GM12878 (cell line): ENCODE results near the gene RAP1GAP2. TPM values are rescaled to one million over a fixed set of nuclear protein-coding genes. Genes with fewer than 3 reads are reported as not detected.

Experiments used
- ATAC-seq: fragments of 200-7000 bp; cut with Tn5 transposase; 3 replicates; pipeline ENCODE4 v1.9.1; 2020; ENCODE audit warnings: mild to moderate bottlenecking, moderate library complexity
- BruUV-seq: library from RNA; stranded (reverse); fragments of 400-500 nt; replicated peaks from 2 replicates; lab custom pipeline; 2021; lab: Mats Ljungman, UMichigan
- CTCF ChIA-PET: fragments of 300-600 bp; sonication (Branson Sonifier 250); formaldehyde crosslinking; extraction: SDS; loops from one replicate; lab custom pipeline; 2021; ENCODE audit warnings: inconsistent platforms; lab: Yijun Ruan, JAX
- POLR2A ChIA-PET: fragments of 350-600 bp; formaldehyde crosslinking; extraction: SDS; loops from one replicate; lab custom pipeline; 2021; ENCODE audit warnings: inconsistent platforms; lab: Charles Lee
- RAD21 ChIA-PET: fragments of 300-600 bp; sonication (Branson Sonifier 250); formaldehyde crosslinking; loops from one replicate; lab custom pipeline; 2023; ENCODE audit warnings: antibody characterized with exemption; ENCODE audit not compliant: unreplicated experiment; lab: Charles Lee
- SMC1A ChIA-PET: fragments of 300-600 bp; sonication (Branson Sonifier 250); formaldehyde crosslinking; loops from one replicate; lab custom pipeline; 2023; ENCODE audit not compliant: unreplicated experiment, uncharacterized antibody; lab: Charles Lee
- DNase-seq: peaks from one replicate; pipeline ENCODE4 v3.0.0-alpha.2; 2011; ENCODE audit warnings: low read depth, low spot score
- FAIRE-seq: peaks from 3 replicates; lab custom pipeline; 2011; peaks lifted over from hg19 to GRCh38; lab: Jason Lieb, UNC
- H2AFZ ChIP-seq: 2 replicates; pipeline ENCODE4 v1.6.0; 2011; ENCODE audit warnings: low read depth, low read length, control low read depth; ENCODE audit not compliant: control insufficient read depth
- H3K27ac ChIP-seq: 2 replicates; pipeline ENCODE4 v1.5.1; 2011; ENCODE audit warnings: control low read depth; ENCODE audit not compliant: control insufficient read depth, insufficient read depth
- H3K27me3 ChIP-seq, 2 experiments: replicated peaks in 1 of 2; 2 replicates each; pipeline versions ENCODE4 v1.6.0 to v1.6.1; 2011; ENCODE audit warnings: low read length in 1 of 2; ENCODE audit not compliant: control insufficient read depth in 2 of 2, insufficient read depth in 2 of 2
- H3K36me3 ChIP-seq, 2 experiments: 2 replicates each; pipeline ENCODE4 v1.5.1; 2011; ENCODE audit warnings: low read length in 1 of 2; ENCODE audit not compliant: control insufficient read depth in 2 of 2, insufficient read depth in 2 of 2
- H3K4me1 ChIP-seq: 2 replicates; pipeline ENCODE4 v1.6.1; 2011; ENCODE audit warnings: mild to moderate bottlenecking, low read length, moderate library complexity, mixed read lengths; ENCODE audit not compliant: control insufficient read depth, insufficient read depth
- H3K4me2 ChIP-seq: 2 replicates; pipeline ENCODE4 v1.6.0; 2011; ENCODE audit warnings: control low read depth; ENCODE audit not compliant: control insufficient read depth, insufficient read depth
- H3K4me3 ChIP-seq: fragments of 200-600 bp; sonication (generic); 2 replicates; pipeline ENCODE4 v1.5.1; 2016
- H3K79me2 ChIP-seq: 2 replicates; pipeline ENCODE4 v1.6.0; 2011; ENCODE audit warnings: low read length; ENCODE audit not compliant: control insufficient read depth, insufficient read depth
- H3K9ac ChIP-seq: 2 replicates; pipeline ENCODE4 v1.8.0; 2011; ENCODE audit warnings: low read length, control low read depth, mixed read lengths; ENCODE audit not compliant: control insufficient read depth, insufficient read depth
- H3K9me3 ChIP-seq: replicated peaks from 3 replicates; pipeline ENCODE4 v1.5.1; 2011; ENCODE audit warnings: mild to moderate bottlenecking, low read length; ENCODE audit not compliant: control insufficient read depth, insufficient read depth
- H4K20me1 ChIP-seq: 2 replicates; pipeline ENCODE4 v1.6.0; 2011; ENCODE audit not compliant: control insufficient read depth, insufficient read depth
- BCL11A ChIP-seq: IDR thresholded peaks from 2 replicates; pipeline ENCODE4 v1.6.1; 2011; ENCODE audit warnings: low read depth, low read length
- BRCA1 ChIP-seq: IDR thresholded peaks from 2 replicates; pipeline ENCODE4 v1.6.1; 2011; ENCODE audit warnings: low read depth, low read length, improper control_type of control experiment
- CBX3 ChIP-seq: fragments of 200-600 bp; sonication (generic); IDR thresholded peaks from 2 replicates; pipeline ENCODE4 v1.6.1; 2016; ENCODE audit warnings: low read depth, borderline replicate concordance
- CEBPB ChIP-seq, 2 experiments: fragments of 150-350 bp in 1 of 2; IDR thresholded peaks; 2 replicates each; pipeline ENCODE4 v1.6.1; 2012 to 2014; ENCODE audit warnings: low read depth in 2 of 2, low read length in 2 of 2, borderline replicate concordance in 1 of 2, inconsistent platforms in 1 of 2
- E4F1 ChIP-seq: fragments of 450-650 bp; IDR thresholded peaks from 2 replicates; pipeline ENCODE4 v1.6.1; 2018; ENCODE audit warnings: borderline replicate concordance, mild to moderate bottlenecking; ENCODE audit not compliant: partially characterized antibody
- EED ChIP-seq: sonication (generic); IDR thresholded peaks from 2 replicates; pipeline ENCODE4 v1.6.1; 2016; ENCODE audit warnings: antibody characterized with exemption, low read depth
- EGR1 ChIP-seq, 2 experiments: IDR thresholded peaks; 1 replicate in 1 of 2; 2 replicates in 1 of 2; pipeline ENCODE4 v1.6.1; 2011 to 2012; ENCODE audit warnings: low read depth in 2 of 2, low read length in 2 of 2, borderline replicate concordance in 1 of 2, mild to moderate bottlenecking in 1 of 2, moderate library complexity in 1 of 2
- FOXK2 ChIP-seq: fragments of 450-650 bp; IDR thresholded peaks from 2 replicates; pipeline ENCODE4 v1.6.1; 2017; ENCODE audit warnings: mild to moderate bottlenecking, moderate library complexity
- HCFC1 ChIP-seq: fragments of 150-350 bp; IDR thresholded peaks from 2 replicates; pipeline ENCODE4 v1.6.1; 2014; ENCODE audit warnings: low read length
- MEF2A ChIP-seq: IDR thresholded peaks from 2 replicates; pipeline ENCODE4 v1.6.1; 2011; ENCODE audit warnings: low read depth, mild to moderate bottlenecking, low read length, moderate library complexity; ENCODE audit not compliant: insufficient read depth
- NR2F1 ChIP-seq: fragments of 450-650 bp; conservative IDR thresholded peaks from 2 replicates; pipeline ENCODE4 v1.6.1; 2017; ENCODE audit warnings: mild to moderate bottlenecking
- POLR2A ChIP-seq: IDR thresholded peaks from 2 replicates; pipeline ENCODE4 v1.6.1; 2011; ENCODE audit warnings: low read depth, mild to moderate bottlenecking, low read length
- PRDM15 ChIP-seq: fragments of 450-650 bp; formaldehyde crosslinking; IDR thresholded peaks from 2 replicates; pipeline ENCODE4 v1.4.0; 2020; ENCODE audit warnings: mild to moderate bottlenecking, moderate library complexity
- SMARCA5 ChIP-seq: fragments of 450-650 bp; IDR thresholded peaks from 2 replicates; pipeline ENCODE4 v1.6.1; 2017; ENCODE audit warnings: mild to moderate bottlenecking
- SREBF2 ChIP-seq: IDR thresholded peaks from 2 replicates; pipeline ENCODE4 v1.6.1; 2012; ENCODE audit warnings: mild to moderate bottlenecking, low read length
- TARDBP ChIP-seq: IDR thresholded peaks from 2 replicates; pipeline ENCODE4 v1.6.1; 2016; ENCODE audit warnings: borderline replicate concordance
- TCF12 ChIP-seq: IDR thresholded peaks from 2 replicates; pipeline ENCODE4 v1.6.1; 2011; ENCODE audit warnings: low read depth, mild to moderate bottlenecking, low read length
- YY1 ChIP-seq: IDR thresholded peaks from 2 replicates; pipeline ENCODE4 v1.6.1; 2011; ENCODE audit warnings: low read depth, mild to moderate bottlenecking, low read length
- ZNF24 ChIP-seq: fragments of 450-650 bp; IDR thresholded peaks from 2 replicates; pipeline ENCODE4 v1.6.1; 2017; ENCODE audit warnings: antibody characterized with exemption, mild to moderate bottlenecking
- ZNF274 ChIP-seq: IDR thresholded peaks from one replicate; pipeline ENCODE4 v1.8.0; 2011; ENCODE audit not compliant: insufficient read length, insufficient read depth
- WGBS: methylation state at CpG from one replicate; pipeline ENCODE4 v1.1.6; 2016; ENCODE audit warnings: low lambda C conversion rate; ENCODE audit not compliant: insufficient replicate concordance, insufficient coverage; ENCODE audit errors: missing lambda C conversion rate; 5-methylcytosine and 5-hydroxymethylcytosine counted together
- in situ Hi-C: fragments of 300-500 bp; cut with MboI; formaldehyde crosslinking; loops from 9 replicates; pipeline ENCODE4 v1.14.3; 2018; ENCODE audit warnings: mixed read lengths
- intact Hi-C: fragments of 100-400 bp; cut with micrococcal nuclease; formaldehyde crosslinking; loops from one replicate; pipeline ENCODE4 v1.14.2; 2022; ENCODE audit not compliant: unreplicated experiment
- polyA plus RNA-seq, 11 experiments: library from polyadenylated mRNA; depleted of rRNA in 4 of 11; unstranded in 6 of 11; stranded (reverse) in 5 of 11; fragments of >200 nt; fragmentation: Nextera tagmentation in 4 of 11; fragmentation: Illumina TruSeq in 1 of 11; extraction: Ambion mirVana in 4 of 11; extraction: Trizol in 1 of 11; gene quantifications; 1 replicate in 1 of 11; 2 replicates in 10 of 11; pipeline versions ENCODE4 v1.2.1 to v1.2.3, GENCODE V29; 2011 to 2016; ENCODE audit warnings: inconsistent platforms in 2 of 11, missing spikeins in 2 of 11, low read depth in 1 of 11
- total RNA-seq, 4 experiments: library from RNA; depleted of rRNA in 3 of 4; stranded (reverse); fragments of >200 nt in 3 of 4; fragmentation: Illumina TruSeq in 1 of 4; extraction: Trizol in 1 of 4; gene quantifications; 2 replicates each; pipeline versions ENCODE4 v1.2.1 to v1.2.3, GENCODE V29; 2013 to 2021

The RAP1GAP2 gene
- total and polyA plus RNA-seq, 10 of the 15 experiments (the other 5 are each of a cell fraction or from before 2014, with no cell fraction given), result 0.03 to 0.95 (median 0.49) TPM; not detected in 2

- WGBS, result 2% methylated on average over 8 of the region's 8 CpGs
Observed at GRCh38 chr17:2855063-2855600, 58.9 kb downstream of the RAP1GAP2 start.

More at GRCh38 chr17:2855063-2855600, 58.9 kb downstream of the RAP1GAP2 start:
- peaks cover 15 to 19% of the 10 kb centered on the region in 2 experiments for H3K27me3 ChIP-seq
- H3K4me2 ChIP-seq, result no peak overlapping the region
- H3K4me1 ChIP-seq, result no peaks in the 10 kb centered on the region
- H2AFZ ChIP-seq, result no peak overlapping the region
- in situ Hi-C loops, result no loop called here
- no peak for FAIRE-seq
- no TSS peak for BruUV-seq
- no peak overlapping the region for H3K27ac ChIP-seq
- no peak overlapping the region for H3K9ac ChIP-seq
- H3K9me3 ChIP-seq, result no peaks in the 10 kb centered on the region
- H3K36me3 ChIP-seq, result no peaks in the 10 kb centered on the region
- ATAC-seq, result no peak
- POLR2A ChIA-PET, result no interaction called here
- SMC1A ChIA-PET, result no interaction called here
- no peak for DNase-seq
- TF ChIP-seq BCL11A (no peak), ZNF274 (no peak), CEBPB (IDR thresholded peaks at IDR 0.05; ENCODE audit: borderline replicate concordance in 1 of 2, low read depth in 2 of 2, low read length in 2 of 2) (no peak), MEF2A (no peak), TARDBP (no peak), YY1 (no peak), CBX3 (no peak), EGR1 (IDR thresholded peaks at IDR 0.05; ENCODE audit: borderline replicate concordance in 1 of 2, low read depth in 2 of 2, low read length in 2 of 2) (no peak), ZNF24 (no peak), HCFC1 (no peak), NR2F1 (no peak), POLR2A (no peak), TCF12 (no peak), BRCA1 (no peak), SREBF2 (no peak), FOXK2 (no peak), SMARCA5 (no peak), PRDM15 (CRISPR knock-in tag) (no peak), E4F1 (no peak), EED (no peak)
- TF ChIP-seq, all 136 proteins: peak for 0
- RAD21 ChIA-PET, result no interaction called here
- no peak overlapping the region for H3K4me3 ChIP-seq
- intact Hi-C loops, result no loop called here
- no peaks in the 10 kb centered on the region for H3K79me2 ChIP-seq
- CTCF ChIA-PET, result interaction anchor here (1.5 kb wide), 1 partner anchor 157 kb away, joined by 4 read pairs; no protein-coding TSS in a partner anchor
- H4K20me1 ChIP-seq, result peaks cover 2% of the 10 kb centered on the region
